HCEC 1CT (cell line): Measurements from ENCODE around the gene AAK1.
"Not testable (repeated sequence)": the region's sequence is repeated elsewhere in the genome, so short reads cannot be mapped to it uniquely, and the experiment has no call there.

Experiments
- DNase-seq: peaks from one replicate; pipeline ENCODE4 v3.0.0-alpha.2; 2017

AAK1 gene

DNA sequence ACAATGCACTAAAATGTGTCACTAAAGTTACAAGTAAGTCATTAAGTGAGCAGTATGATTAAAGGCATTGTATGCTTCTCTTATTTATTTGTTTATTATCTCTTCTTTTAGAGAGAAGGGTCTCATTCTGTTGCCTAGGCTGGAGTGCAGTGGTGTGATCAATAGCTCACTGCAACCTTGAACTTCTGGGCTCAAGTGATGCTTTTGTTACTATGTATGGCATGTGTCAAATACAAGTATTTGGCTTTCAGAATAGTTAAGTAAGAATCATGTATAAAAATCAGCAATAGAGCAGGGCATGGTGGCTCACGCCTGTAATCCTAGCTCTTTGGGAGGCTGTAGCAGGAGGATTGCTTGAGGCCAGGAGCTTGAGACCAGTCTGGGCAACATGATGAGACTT is 15.8 kb upstream of the AAK1 start:
- DNase-seq = no peak

DNA sequence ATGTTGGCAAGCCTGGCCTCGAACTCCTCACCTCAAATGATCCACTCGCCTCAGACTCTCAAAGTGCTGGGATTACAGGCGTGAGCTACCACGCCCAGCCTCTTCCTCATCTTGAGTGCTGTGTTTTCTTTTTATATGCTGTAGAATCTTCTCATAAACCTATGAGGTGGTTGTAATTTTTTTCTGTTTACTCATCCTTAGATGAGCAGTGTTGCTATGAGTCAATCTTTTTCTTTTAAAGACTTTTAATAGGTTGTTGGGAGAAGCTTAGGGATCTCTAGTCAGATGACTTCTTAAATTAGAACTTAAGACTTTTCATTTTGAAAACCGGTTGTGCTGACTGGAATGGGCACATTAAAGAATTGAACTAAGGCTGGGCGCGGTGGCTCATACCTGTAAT is 8.7 kb upstream of the AAK1 start:
- DNase-seq = peak; percentile 96

GRCh38 chr2:69647196-69647595 is 3.7 kb upstream of the AAK1 start:
- DNase-seq = not testable (repeated sequence)

- no peak for DNase-seq
Observed at GRCh38 chr2:69646714-69647113, 3.2 kb upstream of the AAK1 start.

DNA sequence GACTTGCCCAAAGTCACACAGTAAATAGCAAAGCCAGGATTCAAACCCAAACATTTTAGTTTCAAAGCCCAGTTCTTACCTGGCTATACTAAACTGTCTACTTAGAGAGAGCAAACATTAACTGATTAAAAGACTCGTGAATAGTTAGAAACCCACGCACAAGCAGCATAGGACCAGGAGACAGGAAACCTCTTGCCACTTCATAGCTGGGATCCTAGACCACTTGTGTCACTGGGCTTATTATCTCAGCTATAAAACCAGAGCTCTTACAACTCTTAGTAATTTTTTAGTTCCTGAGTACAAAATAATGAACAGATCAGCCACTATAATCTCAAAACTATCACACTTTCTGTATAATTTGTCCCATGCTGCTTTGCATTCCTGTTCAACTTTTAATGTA is 2.4 kb upstream of the AAK1 start:
- DNase-seq = no peak

GRCh38 chr2:69645031-69645431 is 1.5 kb upstream of the AAK1 start:
- DNase-seq = no peak

DNA sequence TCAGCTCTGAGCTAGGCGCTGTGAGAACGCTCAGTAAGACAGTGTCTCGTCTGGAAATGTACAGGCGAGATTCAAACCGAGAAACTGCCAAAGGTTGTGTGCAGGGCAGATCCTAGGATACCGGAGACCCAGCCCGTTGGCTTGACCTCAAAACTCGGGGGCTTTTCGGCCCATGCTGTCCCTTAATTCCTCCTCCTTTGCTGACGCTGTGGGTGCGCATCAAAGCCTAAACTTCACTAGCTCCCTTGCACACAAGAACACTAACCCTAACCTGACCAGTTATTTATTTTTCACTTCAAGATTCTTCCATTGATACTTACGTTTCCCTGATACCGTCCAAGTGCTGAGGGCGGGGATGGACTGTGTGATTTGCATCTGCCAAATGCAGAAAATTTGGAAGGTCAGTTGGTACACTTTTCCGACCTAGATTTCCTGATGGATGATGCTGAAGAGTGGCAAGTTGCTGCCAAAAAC is 1.0 kb upstream of the AAK1 start:
- DNase-seq = no peak

DNA sequence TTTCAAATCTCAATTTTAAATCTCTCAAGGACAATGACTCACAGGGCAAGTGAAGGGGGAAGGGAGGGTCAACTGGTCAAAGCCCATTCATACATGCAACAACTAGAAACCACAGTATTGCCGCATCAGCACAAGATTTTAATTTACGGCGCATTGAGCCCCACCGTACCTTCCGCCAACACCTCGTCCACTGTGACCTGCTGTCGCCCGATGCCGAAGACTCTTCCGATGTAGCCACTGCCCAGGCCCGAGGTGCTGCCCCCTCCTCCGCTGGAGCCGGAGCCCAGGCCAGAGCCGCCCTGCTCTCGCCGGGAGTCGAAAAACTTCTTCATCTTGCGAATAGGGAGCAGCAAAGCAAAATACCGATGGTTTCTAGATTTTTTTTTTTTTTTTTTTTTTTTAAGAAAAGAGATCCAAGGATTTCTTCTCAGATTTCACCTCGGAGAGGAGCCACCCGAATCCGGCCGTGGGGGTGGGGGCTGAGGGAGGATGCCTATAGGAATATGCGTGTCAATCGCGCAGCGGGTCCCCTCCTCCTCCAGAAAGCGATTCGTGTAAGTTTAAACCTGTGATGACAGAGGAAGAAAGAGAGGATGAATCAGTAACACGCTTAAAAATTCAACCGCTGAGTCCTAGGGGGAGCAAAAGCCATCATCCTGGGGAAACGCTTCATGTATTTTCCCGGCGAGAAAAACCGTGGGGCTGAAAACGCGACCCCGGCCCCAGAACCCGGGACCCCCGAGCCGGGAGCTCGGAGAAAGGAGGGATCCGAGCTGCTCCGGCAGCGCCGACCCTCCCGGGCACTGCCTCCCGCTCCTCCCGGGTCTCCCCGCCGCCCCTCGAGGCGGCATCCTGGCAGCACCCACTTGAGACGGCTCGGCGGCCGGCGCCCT is 584 bp downstream of the AAK1 start:
- DNase-seq = peak; percentile 76

DNA sequence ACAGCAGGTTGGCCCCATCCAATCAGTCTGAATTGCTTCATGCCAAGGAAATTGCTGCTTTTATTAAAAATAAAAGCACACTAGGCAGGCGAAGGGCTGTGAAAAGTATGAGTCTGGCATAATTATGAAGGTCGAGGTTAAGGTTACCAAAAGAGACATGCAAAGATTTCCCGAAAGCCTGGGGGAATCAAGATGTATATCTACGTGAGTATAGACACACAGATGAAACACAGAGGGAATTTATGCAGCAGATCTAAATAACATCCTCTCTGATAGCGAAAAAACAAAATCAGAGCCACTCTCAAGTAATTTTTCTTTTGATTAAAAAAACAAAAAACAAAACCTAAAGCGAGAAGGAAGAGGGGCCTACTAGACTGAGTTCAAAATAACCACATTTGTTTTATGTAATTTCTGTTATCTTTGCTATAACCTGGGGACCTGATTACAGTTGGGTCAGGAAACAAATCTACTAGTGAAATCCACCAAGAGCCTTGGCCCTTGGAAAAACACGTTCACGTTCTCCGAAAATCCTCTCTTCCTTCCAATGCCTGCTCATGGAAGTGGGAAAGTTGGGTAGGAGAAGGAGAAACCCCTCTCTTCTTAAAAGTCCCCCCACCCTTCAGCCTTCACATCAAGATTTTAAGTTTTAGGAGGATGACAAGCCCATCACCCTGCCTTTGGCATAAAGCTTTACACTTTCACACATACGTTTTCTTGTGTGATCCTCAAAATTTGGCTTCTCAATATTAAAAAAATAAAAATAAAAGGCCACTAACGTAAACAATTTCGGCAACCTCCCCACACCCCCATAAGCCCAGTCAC is 1.4 kb downstream of the AAK1 start:
- no peak for DNase-seq

GRCh38 chr2:69641471-69641870 is 2.1 kb downstream of the AAK1 start:
- DNase-seq = no peak

DNA sequence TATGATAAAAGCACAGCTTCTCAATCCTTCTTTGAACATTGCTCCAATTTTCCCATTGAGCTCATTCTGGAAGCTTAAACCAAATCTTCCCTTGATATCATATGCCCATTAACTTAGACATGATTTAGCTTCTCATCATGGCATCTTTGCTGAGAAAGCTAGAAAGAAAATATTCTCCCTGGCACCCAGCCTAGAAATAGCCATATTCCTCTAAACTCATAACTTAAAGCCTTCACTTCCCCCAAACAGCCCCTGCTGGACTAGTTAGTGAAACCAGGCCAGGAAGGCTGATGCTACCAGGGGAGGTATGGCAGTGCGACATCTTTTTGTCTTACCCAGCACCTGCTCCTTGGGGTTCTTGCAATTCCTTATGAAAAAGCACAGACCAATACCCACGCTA is 4.3 kb downstream of the AAK1 start:
- no peak for DNase-seq

DNA sequence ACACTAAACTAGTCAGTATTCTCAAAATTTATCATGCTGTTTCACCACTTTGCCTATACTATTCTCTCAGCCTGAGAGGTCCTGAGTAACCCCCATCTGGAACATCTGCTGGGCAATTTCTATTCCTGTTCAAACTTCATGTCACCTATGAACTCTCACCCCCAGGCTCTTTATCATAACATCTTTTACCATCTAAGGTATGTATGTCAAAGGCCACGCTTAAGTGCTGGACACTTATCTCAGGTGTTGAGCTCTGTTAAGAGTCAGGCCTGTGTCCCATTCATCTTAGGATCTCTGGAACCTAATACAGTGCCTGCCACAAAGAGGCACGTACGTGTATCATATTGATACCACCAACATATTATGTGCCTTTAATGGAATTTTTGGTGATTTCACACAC is 4.9 kb downstream of the AAK1 start:
- no peak for DNase-seq

GRCh38 chr2:69637923-69638322 is 5.6 kb downstream of the AAK1 start:
- no peak for DNase-seq

DNA sequence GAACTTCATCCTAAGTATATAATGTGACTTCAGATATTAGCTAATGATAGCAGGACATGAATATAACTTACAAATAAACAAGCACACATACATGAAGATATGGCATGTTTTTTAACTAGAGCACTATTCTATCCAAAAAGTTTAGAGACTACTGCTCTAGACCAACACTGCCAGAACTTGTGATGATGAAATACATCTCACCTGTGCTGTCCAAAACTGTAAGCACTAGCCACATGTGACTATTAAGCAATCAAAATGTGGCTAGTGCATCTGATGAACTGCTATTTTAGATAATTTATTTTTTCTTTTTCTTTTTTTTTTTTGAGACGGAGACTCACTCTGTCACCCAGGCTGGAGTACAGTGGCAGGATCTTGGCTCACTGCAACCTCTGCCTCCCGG is 7.1 kb downstream of the AAK1 start:
- DNase-seq = no peak

DNA sequence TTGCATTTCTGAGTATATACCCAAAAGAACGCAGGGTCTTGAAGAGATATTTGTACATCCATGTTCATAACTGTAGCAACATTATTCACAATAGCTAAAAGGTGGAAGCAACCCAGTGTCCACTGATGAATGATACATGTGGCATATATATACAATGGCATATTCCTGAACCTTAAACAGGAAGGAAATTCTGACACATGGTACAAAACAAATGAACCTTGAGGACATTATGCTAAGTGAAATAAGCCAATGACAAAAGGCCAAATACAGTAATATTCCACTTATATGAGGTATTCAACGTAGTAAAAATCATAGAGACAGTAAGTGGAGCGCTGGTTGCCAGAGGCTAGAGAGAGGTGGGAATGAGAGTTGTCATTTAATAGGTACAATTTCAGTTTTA is 8.1 kb downstream of the AAK1 start:
- no peak for DNase-seq

GRCh38 chr2:69634196-69634821 is 9.2 kb downstream of the AAK1 start:
- no peak for DNase-seq

- no peak for DNase-seq
Observed at GRCh38 chr2:69631402-69631801, 12.1 kb downstream of the AAK1 start.

GRCh38 chr2:69629921-69630608 is 13.5 kb downstream of the AAK1 start:
- DNase-seq = no peak

DNA sequence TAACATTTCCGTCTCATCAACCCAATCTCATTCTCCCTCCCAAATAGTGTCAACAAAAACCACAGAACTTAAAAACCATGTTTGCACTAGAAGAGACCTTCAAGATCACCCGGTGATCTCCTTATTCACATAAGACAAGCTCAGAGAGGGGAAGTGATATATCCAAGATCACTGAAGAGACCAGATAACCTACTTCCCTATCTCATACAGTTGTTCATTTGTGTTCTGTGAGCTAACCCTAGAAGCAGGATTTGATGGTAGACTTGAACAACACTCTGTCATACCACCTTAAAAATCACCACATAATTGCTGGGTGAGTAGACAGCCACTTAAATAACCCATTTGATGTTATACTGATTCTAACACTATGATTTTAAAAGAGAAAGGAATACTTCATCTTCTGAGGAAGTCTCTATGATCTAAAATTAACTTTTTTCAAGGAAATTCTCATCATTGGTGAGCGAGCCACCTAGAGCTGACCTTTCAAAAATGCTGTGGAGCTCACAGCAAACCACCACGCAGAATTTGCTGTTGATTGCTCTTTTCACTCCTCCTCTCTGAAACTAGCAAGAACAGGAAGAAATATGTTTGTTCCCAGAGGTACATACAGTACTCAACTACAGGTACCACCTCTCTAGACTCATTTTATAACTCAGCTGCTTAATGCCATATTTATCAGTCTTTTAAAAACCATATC is 15.1 kb downstream of the AAK1 start:
- no peak for DNase-seq

DNA sequence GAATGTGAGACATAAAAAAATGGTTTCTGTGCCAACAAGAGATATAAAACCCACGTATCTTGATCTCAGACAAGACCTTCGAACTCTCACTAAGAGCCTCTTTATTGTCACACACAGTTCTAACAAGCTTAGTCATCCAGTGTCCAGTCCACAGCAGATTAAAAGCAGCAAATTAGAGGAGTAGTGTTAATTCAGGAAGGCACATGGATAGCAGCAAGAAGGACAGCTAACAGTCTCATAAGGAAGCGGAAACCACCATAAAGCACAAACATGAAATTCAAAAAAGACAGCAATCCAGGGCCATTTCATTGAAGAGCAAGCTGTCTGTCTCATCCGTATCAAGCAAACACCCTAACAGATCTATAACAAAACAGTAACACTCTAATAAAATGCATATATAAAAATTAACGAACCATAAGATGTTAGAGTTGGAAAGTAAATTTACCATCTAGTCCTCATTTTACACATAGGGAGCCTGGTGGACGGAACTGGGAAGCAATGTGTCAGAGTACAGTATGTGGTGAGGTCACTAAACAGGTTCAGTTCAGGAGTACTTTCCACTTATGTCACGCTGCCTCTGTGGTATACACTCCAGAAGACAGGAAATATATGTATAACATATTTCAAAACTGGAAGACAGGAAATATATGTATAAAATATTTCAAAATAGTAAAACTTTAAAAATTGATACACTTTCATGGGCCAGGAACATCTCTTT is 18.3 kb downstream of the AAK1 start:
- no peak for DNase-seq

DNA sequence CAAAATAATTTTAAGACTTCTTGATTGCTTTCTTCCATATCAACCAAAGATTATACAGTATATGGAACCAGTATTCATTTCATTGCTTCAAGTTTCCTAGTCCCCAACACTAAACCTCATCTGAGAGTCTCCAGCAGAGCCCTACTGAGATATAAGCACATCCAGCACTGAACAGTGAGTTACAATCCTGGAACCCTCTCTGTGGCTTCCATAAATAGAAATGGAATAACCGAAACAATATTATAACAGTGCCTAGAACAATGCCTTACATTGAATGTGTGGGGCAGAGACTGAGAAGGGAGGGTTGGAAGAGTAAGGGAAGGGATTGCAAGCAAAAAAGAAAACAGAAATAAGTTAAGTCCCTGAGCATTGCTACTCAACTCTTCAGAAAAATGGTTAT is 18.9 kb downstream of the AAK1 start:
- no peak for DNase-seq

DNA sequence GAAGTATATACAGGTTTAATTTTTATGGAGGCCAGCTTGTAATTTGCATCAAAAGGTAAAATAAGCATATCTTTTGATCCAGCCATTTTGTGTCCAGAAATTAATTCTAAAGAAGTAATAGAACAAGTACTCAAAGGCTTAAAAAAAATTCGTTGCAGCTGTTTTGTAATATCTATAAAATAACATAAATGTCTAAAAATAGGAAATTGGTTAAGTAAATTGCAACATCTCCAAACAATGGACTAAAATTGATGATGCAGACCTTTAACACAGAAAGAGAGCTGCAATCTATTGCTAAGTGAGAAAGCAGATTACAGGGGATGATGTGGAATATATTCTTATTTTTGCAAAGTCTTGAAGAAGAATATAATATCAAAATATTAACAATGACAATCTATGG is 19.4 kb downstream of the AAK1 start:
- DNase-seq = peak; percentile 39
